CD4-positive, alpha-beta T cell treated with Interferon gamma for 1 hour (primary cell): Measurements from ENCODE around the gene BLTP1.

Experiments
- DNase-seq: peaks from one replicate; pipeline ENCODE4 v3.0.0-alpha.2; 2020

Gene BLTP1

DNA sequence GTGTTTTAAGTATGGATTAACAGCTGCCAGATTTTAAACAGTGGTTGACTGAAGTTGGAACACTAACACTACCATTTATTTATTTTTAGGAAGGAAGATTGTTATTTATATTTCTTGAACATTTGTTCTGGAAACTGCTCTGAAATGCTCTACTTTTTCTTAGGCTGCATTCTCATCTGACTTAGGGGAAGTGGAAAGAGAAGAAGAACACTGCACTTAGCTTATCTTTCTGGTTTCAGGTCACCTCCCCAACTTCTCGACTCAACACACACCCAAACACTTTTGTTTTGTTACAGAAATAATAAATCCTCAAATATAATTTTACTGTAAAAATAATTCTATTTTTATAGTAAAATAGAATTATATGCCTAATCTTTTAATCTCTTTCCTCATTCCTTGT is 18.6 kb downstream of the BLTP1 start:
- no peak for DNase-seq

DNA sequence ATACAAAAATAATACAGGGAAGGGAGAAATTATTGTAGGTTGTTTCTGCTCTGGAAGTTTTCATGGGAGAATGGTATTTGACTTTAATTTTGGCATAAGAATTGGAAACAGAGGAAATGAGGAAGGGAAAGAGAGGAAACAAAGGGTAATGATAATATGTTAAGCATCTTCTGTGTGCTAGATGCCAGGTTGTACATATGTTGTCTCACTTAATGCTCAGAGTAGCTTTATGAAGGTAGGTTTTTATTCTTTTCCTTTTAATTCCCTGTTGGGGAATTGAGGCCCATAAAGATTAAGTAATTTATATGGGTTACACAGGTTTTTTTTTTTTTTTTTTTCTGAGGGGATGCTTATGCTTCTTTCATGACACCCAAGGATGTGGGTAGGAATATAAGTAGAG is 19.2 kb downstream of the BLTP1 start:
- DNase-seq: no peak

DNA sequence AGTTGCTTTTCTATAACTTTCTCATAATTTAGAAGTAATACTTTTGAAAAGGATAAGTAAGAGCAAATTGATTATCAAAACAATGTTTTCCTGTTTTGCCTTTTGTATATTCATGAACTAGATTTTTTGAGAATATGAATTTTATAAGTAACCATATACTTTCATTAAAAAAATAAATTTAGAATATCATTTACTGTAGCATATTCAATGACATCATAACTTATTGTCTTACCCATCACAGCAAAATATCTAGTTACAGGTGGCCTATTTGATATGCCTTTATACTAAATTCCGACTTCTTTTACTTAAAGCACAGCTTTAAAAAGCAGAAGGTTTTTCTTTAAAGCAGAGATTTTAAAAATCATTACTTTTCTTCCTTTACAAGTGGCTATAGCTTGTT is 20.1 kb downstream of the BLTP1 start:
- DNase-seq: no peak

DNA sequence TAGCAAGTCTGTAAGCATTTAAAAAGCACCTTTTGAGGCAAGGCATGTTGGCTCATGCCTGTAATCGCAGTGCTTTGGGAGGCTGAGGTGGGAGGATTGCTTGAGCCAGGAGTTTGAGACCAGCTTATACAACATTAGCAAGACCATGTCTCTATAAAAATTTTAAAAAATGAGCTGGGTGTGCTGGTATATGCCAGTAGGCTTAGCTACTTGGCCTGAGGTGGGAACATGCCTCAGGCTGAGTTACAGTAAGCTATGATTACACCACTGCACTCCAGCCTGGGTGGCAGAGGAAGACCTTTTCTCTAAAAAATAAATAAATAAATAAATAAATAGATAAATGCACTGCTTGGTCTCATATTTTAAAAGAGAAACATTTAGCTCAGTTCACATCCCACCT is 26.8 kb downstream of the BLTP1 start:
- DNase-seq: no peak

DNA sequence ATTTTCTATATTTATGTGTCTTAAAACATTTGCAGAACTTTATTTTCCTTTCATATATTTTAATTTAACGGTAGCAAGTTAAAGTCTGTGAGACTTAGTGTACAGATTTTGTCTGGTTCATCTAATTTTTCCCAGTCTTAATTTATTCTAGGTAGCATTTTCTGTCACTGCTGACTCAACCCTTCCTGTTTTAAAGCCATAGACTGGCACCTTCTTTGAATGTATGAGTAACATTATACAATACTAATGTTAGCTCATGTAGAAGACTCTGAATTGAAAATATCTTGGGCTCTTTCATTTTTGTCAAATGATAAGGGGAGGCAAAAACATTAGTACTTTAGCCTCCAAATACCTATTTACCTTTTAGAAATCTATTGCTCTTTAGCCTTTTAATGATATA is 43.6 kb downstream of the BLTP1 start:
- DNase-seq: no peak
